H9 (cell line): ENCODE measurements around the gene RDH12. TPM values are rescaled to one million over a fixed set of nuclear protein-coding genes. Genes with fewer than 3 reads are reported as not detected.

Experiments used
- DNase-seq: peaks from one replicate; pipeline ENCODE4 v3.0.0-alpha.2; 2017
- H2AFZ ChIP-seq: one replicate; pipeline ENCODE4 v1.6.1; 2013; ENCODE audit warnings: mild to moderate bottlenecking, low read length, control low read depth, moderate library complexity
- H2AK5ac ChIP-seq: 2 replicates; pipeline ENCODE4 v1.6.1; 2013; ENCODE audit warnings: low read length, control low read depth, mixed read lengths; ENCODE audit not compliant: insufficient read length
- H2BK120ac ChIP-seq: one replicate; pipeline ENCODE4 v1.6.1; 2013; ENCODE audit warnings: low read depth, mild to moderate bottlenecking, low read length, control low read depth, inconsistent platforms; ENCODE audit not compliant: poor library complexity, severe bottlenecking
- H2BK12ac ChIP-seq: 2 replicates; pipeline ENCODE4 v1.6.1; 2013; ENCODE audit warnings: low read length, control low read depth, mixed read lengths, low read depth; ENCODE audit not compliant: insufficient read length
- H2BK15ac ChIP-seq: 2 replicates; pipeline ENCODE4 v1.6.1; 2013; ENCODE audit warnings: low read depth, low read length, control low read depth
- H2BK20ac ChIP-seq: one replicate; pipeline ENCODE4 v1.6.1; 2013; ENCODE audit warnings: low read depth, mild to moderate bottlenecking, low read length, control low read depth, inconsistent platforms; ENCODE audit not compliant: poor library complexity, severe bottlenecking
- H2BK5ac ChIP-seq: 2 replicates; pipeline ENCODE4 v1.6.1; 2013; ENCODE audit warnings: low read length, control low read depth, mixed read lengths; ENCODE audit not compliant: insufficient read length
- H3K14ac ChIP-seq: 2 replicates; pipeline ENCODE4 v1.6.1; 2013; ENCODE audit warnings: low read length, control low read depth; ENCODE audit not compliant: insufficient read depth
- H3K18ac ChIP-seq: 2 replicates; pipeline ENCODE4 v1.6.1; 2013; ENCODE audit warnings: low read depth, mild to moderate bottlenecking, mixed read lengths, low read length, control low read depth; ENCODE audit not compliant: insufficient read length
- H3K23ac ChIP-seq: 2 replicates; pipeline ENCODE4 v1.6.1; 2013; ENCODE audit warnings: low read length, control low read depth, mixed read lengths, low read depth; ENCODE audit not compliant: insufficient read length
- H3K23me2 ChIP-seq: 2 replicates; pipeline ENCODE4 v1.6.1; 2013; ENCODE audit warnings: low read depth, mild to moderate bottlenecking, mixed read lengths, low read length, control low read depth; ENCODE audit not compliant: insufficient read length, poor library complexity, severe bottlenecking
- H3K27ac ChIP-seq: 2 replicates; pipeline ENCODE4 v1.5.1; 2013; ENCODE audit warnings: low read length, control low read depth, mixed read lengths, low read depth; ENCODE audit not compliant: insufficient read length
- H3K27me3 ChIP-seq: 2 replicates; pipeline ENCODE4 v1.6.1; 2013; ENCODE audit warnings: low read length, control low read depth, inconsistent platforms; ENCODE audit not compliant: insufficient read depth
- H3K4ac ChIP-seq: 2 replicates; pipeline ENCODE4 v1.6.1; 2013; ENCODE audit warnings: low read depth, mild to moderate bottlenecking, control low read depth, inconsistent platforms, low read length, moderate library complexity
- H3K4me1 ChIP-seq: 2 replicates; pipeline ENCODE4 v1.6.1; 2013; ENCODE audit warnings: low read length, control low read depth, inconsistent platforms; ENCODE audit not compliant: insufficient read depth
- H3K4me2 ChIP-seq: 2 replicates; pipeline ENCODE4 v1.6.1; 2013; ENCODE audit warnings: low read length, control low read depth, mixed read lengths; ENCODE audit not compliant: insufficient read length, insufficient read depth
- H3K56ac ChIP-seq: 2 replicates; pipeline ENCODE4 v1.6.1; 2013; ENCODE audit warnings: low read depth, mild to moderate bottlenecking, mixed read lengths, low read length, control low read depth; ENCODE audit not compliant: insufficient read length
- H3K79me1 ChIP-seq: 2 replicates; pipeline ENCODE4 v1.6.1; 2013; ENCODE audit warnings: low read depth, mild to moderate bottlenecking, moderate library complexity, low read length, control low read depth, inconsistent platforms; ENCODE audit not compliant: insufficient read depth, poor library complexity, severe bottlenecking
- H3K79me2 ChIP-seq: 2 replicates; pipeline ENCODE4 v1.6.1; 2013; ENCODE audit warnings: low read length, control low read depth, inconsistent platforms; ENCODE audit not compliant: insufficient read depth
- H3K9ac ChIP-seq: 2 replicates; pipeline ENCODE4 v1.6.1; 2013; ENCODE audit warnings: low read length, control low read depth, mixed read lengths; ENCODE audit not compliant: insufficient read length; ENCODE audit errors: extremely low read depth
- H3K9me3 ChIP-seq: one replicate; pipeline ENCODE4 v1.6.1; 2013; ENCODE audit warnings: low read depth, low read length, inconsistent platforms; ENCODE audit not compliant: control insufficient read depth
- H3T11ph ChIP-seq: one replicate; pipeline ENCODE4 v1.6.1; 2013; ENCODE audit warnings: mild to moderate bottlenecking, low read length, control low read depth, inconsistent platforms
- H4K20me1 ChIP-seq: one replicate; pipeline ENCODE4 v1.6.1; 2013; ENCODE audit not compliant: control insufficient read depth, insufficient read length, insufficient read depth
- H4K5ac ChIP-seq: 2 replicates; pipeline ENCODE4 v1.6.1; 2013; ENCODE audit warnings: low read depth, mild to moderate bottlenecking, mixed read lengths, low read length, control low read depth; ENCODE audit not compliant: insufficient read length
- H4K8ac ChIP-seq: replicated peaks from 2 replicates; pipeline ENCODE4 v1.6.1; 2013; ENCODE audit warnings: low read length, control low read depth, mixed read lengths, low read depth; ENCODE audit not compliant: insufficient read length
- H4K91ac ChIP-seq: 2 replicates; pipeline ENCODE4 v1.6.1; 2013; ENCODE audit warnings: low read depth, mild to moderate bottlenecking, moderate library complexity, mixed read lengths, low read length, control low read depth; ENCODE audit not compliant: insufficient read length
- H3K27ac Mint-ChIP-seq, 3 experiments: 2 replicates in 2 of 3; 3 replicates in 1 of 3; pipeline ENCODE4 v1.8.0; 2020 to 2021; ENCODE audit warnings: mixed read lengths in 3 of 3, mild to moderate bottlenecking in 1 of 3, moderate library complexity in 1 of 3
- H3K27me3 Mint-ChIP-seq: 2 replicates; pipeline ENCODE4 v1.8.0; 2021; ENCODE audit warnings: low read depth, mild to moderate bottlenecking, moderate library complexity, mixed read lengths
- H3K36me3 Mint-ChIP-seq, 3 experiments: 2 replicates in 2 of 3; 3 replicates in 1 of 3; pipeline ENCODE4 v1.8.0; 2020 to 2021; ENCODE audit warnings: low read depth in 3 of 3, mixed read lengths in 3 of 3; ENCODE audit not compliant: insufficient read depth in 1 of 3
- H3K4me1 Mint-ChIP-seq, 2 experiments: 2 replicates each; pipeline ENCODE4 v1.8.0; 2020; ENCODE audit warnings: mixed read lengths in 2 of 2
- H3K4me3 Mint-ChIP-seq, 2 experiments: 2 replicates in 1 of 2; 3 replicates in 1 of 2; pipeline ENCODE4 v1.8.0; 2020 to 2021; ENCODE audit warnings: mild to moderate bottlenecking in 2 of 2, mixed read lengths in 2 of 2, moderate library complexity in 1 of 2
- H3K9me3 Mint-ChIP-seq, 2 experiments: 2 replicates in 1 of 2; 3 replicates in 1 of 2; pipeline ENCODE4 v1.8.0; 2020; ENCODE audit warnings: mild to moderate bottlenecking in 2 of 2, mixed read lengths in 2 of 2, moderate library complexity in 1 of 2
- CTCF ChIP-seq: fragments of 200-600 bp; sonication (generic); conservative IDR thresholded peaks from 3 replicates; pipeline ENCODE4 v1.8.0; 2021; ENCODE audit warnings: antibody characterized with exemption, mild to moderate bottlenecking
- WGBS: extraction: QIAGEN DNeasy Blood & Tissue Kit; methylation state at CpG from one replicate; pipeline ENCODE4 v1.1.7; 2013; ENCODE audit warnings: missing lambda C conversion rate, low lambda C conversion rate, mixed read lengths; ENCODE audit not compliant: insufficient read length; ENCODE audit errors: extremely low coverage; 5-methylcytosine and 5-hydroxymethylcytosine counted together
- total RNA-seq: library from RNA; stranded (reverse); gene quantifications from 2 replicates; pipeline ENCODE4 v1.2.1, GENCODE V29; 2021

The RDH12 gene
- total RNA-seq, 1 experiment from 2014 or later, result 0.74 TPM

DNA sequence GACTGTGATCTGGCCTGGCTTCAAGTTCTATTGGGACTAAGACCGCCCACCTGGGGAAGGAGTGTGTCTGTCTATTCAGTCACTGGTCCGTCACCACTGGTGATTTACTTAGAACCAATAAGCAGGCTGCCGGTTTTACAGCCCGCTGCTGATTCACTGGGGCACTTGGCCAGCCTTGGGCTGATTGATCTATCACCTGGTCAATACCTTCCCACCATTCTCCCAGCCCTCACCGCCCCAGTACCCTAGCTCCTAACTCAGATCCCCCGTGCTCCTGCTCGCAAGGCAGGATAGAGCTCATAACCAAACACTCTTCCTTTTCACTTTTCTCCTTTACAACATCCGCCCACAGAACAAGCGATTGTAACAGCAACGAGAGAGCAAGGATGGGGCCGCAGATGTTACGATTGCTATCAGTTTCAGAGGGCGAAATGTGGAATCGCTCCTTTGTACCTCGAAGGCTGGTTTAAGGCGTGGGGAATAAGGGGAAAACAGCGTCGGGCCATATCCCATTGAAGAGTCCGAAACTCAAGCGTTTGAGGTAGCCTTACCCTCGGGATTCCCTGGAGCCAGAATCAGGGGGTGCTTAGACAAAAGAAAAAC lies 6.8 kb upstream of the RDH12 start:
- no peak overlapping the region for H2AFZ ChIP-seq
- Mint-ChIP-seq H3K27me3 (peaks cover 10% of the 10 kb centered on the region), H3K4me1 (peaks cover 15 to 21% of the 10 kb centered on the region in 2 experiments), H3K27ac (peak overlapping the region; percentile 97), H3K9me3 (no peaks in the 10 kb centered on the region), H3K4me3 (peak overlapping the region; percentile 87 to 98), H3K36me3 (peaks cover 32 to 33% (median 33%) of the 10 kb centered on the region in 3 experiments)
- H2AK5ac ChIP-seq, result no peak overlapping the region
- H3K14ac ChIP-seq, result peak overlapping the region; percentile 60
- H2BK20ac ChIP-seq, result no peak overlapping the region
- no peaks in the 10 kb centered on the region for H3K23me2 ChIP-seq
- no peak for TF ChIP-seq CTCF
- H3K23ac ChIP-seq, result no peak overlapping the region
- H3K27me3 ChIP-seq, result no peaks in the 10 kb centered on the region
- peaks cover 4% of the 10 kb centered on the region; the same call in 1 of the 2 replicates for H3K4me1 ChIP-seq
- H3K79me1 ChIP-seq, result peaks cover 16% of the 10 kb centered on the region
- H2BK5ac ChIP-seq, result peak overlapping the region; percentile 16
- peak overlapping the region; percentile 73 for H3K18ac ChIP-seq
- no peaks in the 10 kb centered on the region for H4K20me1 ChIP-seq
- H4K8ac ChIP-seq, result no peak overlapping the region
- H3K79me2 ChIP-seq, result peaks cover 20% of the 10 kb centered on the region
- H3K56ac ChIP-seq, result no peak overlapping the region
- peak overlapping the region; percentile 66 for H3K27ac ChIP-seq
- no peaks in the 10 kb centered on the region for H3K9me3 ChIP-seq
- no peak overlapping the region for H3T11ph ChIP-seq
- H2BK120ac ChIP-seq, result no peak overlapping the region
- peak overlapping the region; percentile 88 for H3K9ac ChIP-seq
- WGBS, result no CpG with 5 or more reads among the region's 21 CpGs
- no peak overlapping the region for H3K4ac ChIP-seq
- H3K4me2 ChIP-seq, result peak overlapping the region; percentile 85
- H2BK12ac ChIP-seq, result no peak overlapping the region
- H2BK15ac ChIP-seq, result no peak overlapping the region
- H4K91ac ChIP-seq, result no peak overlapping the region
- DNase-seq, result peak; percentile 93
- no peak overlapping the region for H4K5ac ChIP-seq
